Medulla oblongata (tissue), 1 donor: ENCODE measurements around the gene MRPS14.

ENCODE experiments used
- DNase-seq: peaks from one replicate; pipeline ENCODE4 v3.0.0-alpha.2; 2015; ENCODE audit errors: extremely low spot score

Gene MRPS14

GRCh38 chr1:174984952-174985351, 38.3 kb downstream of the MRPS14 start:
- no peak for DNase-seq

DNA sequence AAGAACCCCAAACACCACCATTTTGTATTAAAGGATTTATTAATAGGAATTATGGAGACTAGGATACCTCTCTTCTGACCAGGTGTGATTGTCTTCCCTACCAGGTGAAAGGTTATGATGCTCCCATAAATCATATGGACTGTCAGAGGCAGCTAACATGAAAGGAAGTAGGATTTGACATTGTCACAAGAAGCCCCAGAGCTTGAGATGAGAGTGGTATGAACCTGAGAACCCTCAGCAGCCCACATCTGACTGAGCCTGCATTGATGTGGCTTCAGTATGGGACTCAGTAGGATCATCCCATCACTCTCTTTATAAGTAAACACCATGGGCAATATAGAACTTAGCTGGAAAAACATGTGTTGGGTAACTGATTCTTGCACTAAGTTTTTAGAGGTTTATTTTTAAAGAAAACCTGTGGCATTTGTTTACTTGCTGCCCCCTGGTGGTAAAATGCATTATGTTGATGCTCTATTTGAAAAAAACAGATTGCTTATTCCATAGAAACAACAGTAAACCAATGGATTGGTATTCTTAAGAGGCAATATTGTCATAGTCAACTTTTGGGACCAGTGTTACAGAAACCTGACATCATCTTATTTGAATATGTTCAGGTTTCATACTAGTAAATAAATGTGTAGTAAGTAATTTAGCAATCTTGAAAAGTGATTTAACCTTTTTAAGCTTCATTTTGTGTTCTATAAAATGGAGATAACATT, 40.1 kb downstream of the MRPS14 start:
- DNase-seq, result peak; percentile 71

DNA sequence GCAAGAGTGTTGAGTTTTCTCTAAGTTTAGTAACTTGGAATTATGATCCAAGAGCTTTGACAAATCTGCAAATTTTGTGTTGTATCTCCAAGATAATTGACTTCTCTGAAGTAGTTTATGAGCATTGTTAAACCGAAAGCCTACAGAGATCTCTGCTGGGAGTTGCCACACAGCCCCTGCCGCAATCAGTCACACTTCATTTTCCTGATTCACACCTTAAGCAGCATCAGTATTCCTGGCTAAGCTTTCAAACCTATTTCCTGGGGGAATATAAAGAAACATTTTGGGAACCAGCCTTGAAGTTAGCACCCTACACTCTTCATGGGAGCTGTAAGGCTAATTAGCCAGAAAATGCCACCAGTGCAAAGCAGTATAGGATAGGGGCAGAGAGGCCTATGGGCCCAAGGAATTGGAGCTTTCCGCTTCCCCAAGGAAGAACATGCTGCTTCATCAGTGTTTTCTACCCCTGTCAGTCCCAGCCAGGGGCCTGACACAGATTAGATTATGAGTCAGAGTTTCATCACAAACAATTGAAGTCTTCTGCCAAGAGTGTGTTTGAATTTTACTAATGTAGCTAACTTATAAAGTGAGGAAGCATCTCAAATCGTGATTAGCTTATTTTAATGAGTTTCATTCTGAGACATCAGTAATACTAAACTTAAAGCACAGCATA, 46.7 kb downstream of the MRPS14 start:
- no peak for DNase-seq

DNA sequence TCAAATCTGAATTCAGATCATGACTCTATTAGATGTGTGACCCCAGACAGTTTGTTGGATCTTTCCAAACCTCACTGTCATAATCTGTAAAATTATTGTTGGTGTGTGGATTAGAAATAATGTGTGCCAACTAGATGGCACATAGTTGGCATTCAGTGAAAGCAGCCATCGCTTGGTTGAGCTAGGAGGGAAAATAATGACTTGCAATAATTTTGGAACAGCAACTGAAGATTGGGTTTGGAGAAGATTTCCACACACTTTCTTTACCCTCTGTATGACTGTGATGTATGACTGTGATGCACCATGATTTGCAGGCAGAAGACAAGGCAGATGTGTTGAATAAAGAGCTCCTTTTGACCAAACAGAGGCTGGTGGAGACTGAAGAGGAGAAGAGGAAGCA, 47.5 kb downstream of the MRPS14 start:
- no peak for DNase-seq

- DNase-seq, result no peak
Measured at GRCh38 chr1:174974711-174975119, 48.5 kb downstream of the MRPS14 start.

GRCh38 chr1:174971902-174972301, 51.3 kb downstream of the MRPS14 start:
- DNase-seq, result peak; percentile 57

DNA sequence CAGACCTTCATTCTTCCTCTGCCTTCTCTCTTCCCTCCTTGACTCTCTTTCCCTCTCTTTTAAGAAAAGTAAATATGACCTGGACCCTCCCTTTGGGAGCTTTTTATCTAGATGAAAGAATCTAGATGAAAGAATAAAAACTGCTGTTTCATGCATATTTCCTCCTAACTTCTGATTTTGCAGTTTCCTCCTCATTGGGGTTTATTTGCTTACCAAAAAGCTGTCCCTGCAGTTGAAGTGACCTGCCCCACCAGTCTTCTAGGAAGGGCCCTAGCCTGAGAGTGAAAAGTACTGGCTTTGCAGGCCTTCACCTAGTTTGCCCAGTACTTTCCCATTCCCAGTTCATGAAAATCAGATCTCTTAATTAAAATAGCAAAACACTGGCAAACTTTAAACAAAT, 51.8 kb downstream of the MRPS14 start:
- DNase-seq, result no peak

DNA sequence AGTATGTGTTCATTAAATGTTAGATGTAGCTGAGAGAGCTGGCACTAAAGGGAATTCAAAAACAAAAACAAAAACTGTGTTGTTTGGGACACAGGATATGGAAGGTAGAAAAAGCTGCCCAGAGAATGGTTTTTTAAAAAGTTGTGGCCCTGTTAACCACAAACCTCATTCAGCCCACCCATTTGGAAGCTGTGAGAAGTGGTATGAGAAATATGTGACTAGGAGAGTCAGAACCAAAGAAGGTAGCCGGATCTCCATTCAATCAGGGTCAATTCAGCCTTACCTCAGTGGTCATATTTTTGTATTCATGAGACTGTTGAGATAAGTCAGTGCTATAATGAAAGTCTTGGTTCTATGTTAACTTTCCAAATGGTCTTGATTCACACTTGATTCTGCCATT, 53.2 kb downstream of the MRPS14 start:
- no peak for DNase-seq

DNA sequence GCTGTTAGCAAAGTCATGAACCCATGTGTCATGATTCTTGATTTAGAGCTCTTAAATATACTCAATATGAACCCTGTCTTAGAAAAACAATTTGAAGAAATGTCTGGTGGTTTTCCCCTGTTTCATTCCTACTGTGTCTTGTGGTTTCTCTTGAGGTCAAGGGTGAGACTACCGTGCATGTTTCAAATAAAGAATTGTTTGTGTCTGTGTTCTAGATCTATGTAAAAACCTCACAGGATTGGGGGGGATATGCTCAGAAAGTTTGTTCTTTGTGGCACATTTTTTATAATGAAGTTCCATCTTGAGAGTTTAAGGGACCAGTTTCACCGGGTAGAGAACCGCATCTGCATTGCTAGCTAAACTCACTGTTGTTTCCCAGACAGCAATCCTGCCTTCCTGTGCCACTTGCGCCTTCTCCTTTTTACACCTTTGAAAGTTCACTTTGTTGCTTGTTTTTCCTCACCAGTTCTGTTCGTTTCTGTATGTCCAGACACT, 54.4 kb downstream of the MRPS14 start:
- DNase-seq, result no peak

GRCh38 chr1:174967845-174968705, 55.1 kb downstream of the MRPS14 start:
- DNase-seq, result no peak

GRCh38 chr1:174966008-174966572, 57.1 kb downstream of the MRPS14 start:
- no peak for DNase-seq

DNA sequence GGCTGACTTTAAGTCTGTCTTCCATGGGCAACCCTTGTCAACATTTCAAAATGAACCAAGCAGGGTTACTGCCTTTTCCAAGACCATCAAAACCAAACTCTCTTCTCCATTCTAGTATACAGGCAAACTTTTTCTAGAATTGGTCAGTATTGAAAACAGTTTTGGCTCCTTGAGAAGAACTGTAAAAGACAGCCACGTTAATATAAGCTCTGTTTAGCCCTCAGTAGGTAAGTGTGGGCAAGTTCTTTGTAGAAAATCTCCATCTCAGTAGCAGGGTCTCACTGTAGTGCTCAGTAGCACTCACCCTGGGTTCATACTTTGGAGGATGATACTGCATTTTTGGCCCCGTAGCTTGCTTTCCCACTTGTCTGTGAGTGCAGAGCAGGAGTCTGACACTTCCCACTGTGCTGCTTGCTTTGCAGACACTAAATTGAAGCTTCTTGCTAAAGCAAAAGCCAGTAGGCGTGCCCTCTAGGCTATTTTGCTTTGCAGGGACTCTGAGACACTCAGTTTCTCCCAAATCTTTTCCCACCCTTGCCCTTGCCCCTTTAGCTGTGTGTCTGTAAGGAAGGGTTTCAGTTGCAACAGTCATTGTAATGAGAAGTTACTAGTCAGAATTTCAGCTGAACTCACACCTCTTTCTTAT, 57.7 kb downstream of the MRPS14 start:
- DNase-seq, result peak; percentile 63

DNA sequence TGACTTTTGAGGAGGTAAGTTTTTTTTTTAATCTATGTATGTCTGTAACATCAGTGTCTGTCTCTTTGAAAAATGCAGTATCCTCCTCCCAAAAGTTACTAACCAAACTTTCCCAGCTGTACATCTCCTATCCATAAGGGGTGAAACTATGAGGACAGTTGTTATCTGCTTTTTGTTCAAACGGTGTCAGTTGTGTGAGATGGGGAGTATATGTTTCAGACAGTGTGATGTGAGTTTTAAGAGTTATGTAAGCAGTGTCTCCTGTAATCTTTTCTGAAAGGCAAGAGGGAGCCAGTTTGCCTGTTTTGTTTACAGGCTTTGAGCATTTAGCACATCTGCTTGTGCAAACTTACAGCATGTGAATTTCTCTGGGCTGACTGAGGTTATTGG, 58.3 kb downstream of the MRPS14 start:
- peak; percentile 67 for DNase-seq

- peak; percentile 43 for DNase-seq
Measured at GRCh38 chr1:174964261-174964971, 58.8 kb downstream of the MRPS14 start.

DNA sequence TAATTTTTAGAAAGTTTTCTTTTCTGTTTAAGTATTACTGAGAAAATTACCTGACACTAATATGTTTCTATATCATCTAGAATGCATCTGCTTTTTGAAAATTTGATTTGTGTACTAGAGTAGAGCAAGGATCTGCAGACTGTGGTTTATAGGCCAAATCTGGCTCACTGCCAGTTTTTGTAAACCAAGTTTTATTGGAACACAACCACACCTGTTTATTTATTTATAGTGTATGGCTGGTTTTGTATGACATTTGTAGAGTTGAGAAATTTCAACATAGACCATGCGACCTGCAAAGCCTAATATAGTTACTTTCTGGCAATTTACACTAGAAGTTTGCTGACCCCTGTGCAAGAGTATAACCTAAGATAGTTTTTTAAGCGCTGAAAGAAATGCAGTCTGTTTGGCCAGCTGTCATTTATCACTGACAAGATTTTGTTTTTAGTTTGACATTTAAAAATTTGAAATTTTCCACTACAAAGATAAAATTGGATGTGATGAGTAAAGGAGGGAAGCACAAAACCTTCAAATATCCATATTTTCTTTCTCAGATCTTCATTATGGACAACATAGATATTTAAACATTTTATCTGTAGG, 59.6 kb downstream of the MRPS14 start:
- no peak for DNase-seq
